ACC112 (cell line): ENCODE results near the gene MAFG.

Experiments
- H2AFZ ChIP-seq: fragments of 200-600 bp; sonication (generic); one replicate; pipeline ENCODE4 v1.6.0; 2017; ENCODE audit warnings: antibody characterized with exemption, low read length; ENCODE audit not compliant: unreplicated experiment
- H3K27ac ChIP-seq: fragments of 200-600 bp; sonication (generic); 2 replicates; pipeline ENCODE4 v1.5.1; 2014; ENCODE audit warnings: low read depth, mild to moderate bottlenecking, antibody characterized with exemption, low read length, moderate library complexity
- H3K27me3 ChIP-seq: fragments of 200-600 bp; sonication (generic); 2 replicates; pipeline ENCODE4 v1.6.1; 2014; ENCODE audit warnings: mild to moderate bottlenecking, antibody characterized with exemption, low read length, moderate library complexity, mixed read lengths; ENCODE audit not compliant: insufficient read depth
- H3K36me3 ChIP-seq: fragments of 200-600 bp; sonication (generic); 2 replicates; pipeline ENCODE4 v1.6.1; 2016; ENCODE audit warnings: mild to moderate bottlenecking, antibody characterized with exemption, low read length, moderate library complexity, mixed read lengths; ENCODE audit not compliant: insufficient read depth
- H3K4me1 ChIP-seq: fragments of 200-600 bp; sonication (generic); one replicate; pipeline ENCODE4 v1.6.1; 2016; ENCODE audit warnings: low read length, mixed read lengths; ENCODE audit not compliant: insufficient read depth, unreplicated experiment, control insufficient read depth
- H3K4me3 ChIP-seq: fragments of 200-600 bp; sonication (generic); 2 replicates; pipeline ENCODE4 v1.5.1; 2014; ENCODE audit warnings: mild to moderate bottlenecking, low read depth, low read length
- H3K79me2 ChIP-seq: fragments of 200-600 bp; sonication (generic); one replicate; pipeline ENCODE4 v1.6.0; 2016; ENCODE audit warnings: low read length; ENCODE audit not compliant: control insufficient read depth, unreplicated experiment, insufficient read depth

MAFG gene

DNA sequence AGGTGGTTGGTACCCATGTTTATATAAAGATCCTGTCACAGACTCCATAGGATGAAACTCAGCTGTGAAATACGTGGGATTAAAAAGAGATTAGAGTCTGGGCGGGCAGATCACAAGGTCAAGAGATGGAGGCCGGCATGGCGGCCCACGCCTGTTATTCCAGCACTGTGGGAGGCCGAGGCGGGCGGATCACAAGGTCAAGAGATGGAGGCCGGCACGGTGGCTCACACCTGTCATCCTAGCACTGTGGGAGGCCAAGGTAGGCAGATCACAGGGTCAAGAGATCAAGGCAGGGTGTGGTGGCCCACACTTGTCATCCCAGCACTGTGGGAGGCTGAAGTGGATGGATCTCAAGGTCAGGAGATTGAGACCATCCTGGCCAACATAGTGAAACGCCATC is 32.1 kb downstream of the MAFG start:
- peaks cover 26% of the 10 kb centered on the region for H3K4me1 ChIP-seq
- H3K4me3 ChIP-seq, result no peak overlapping the region
- no peak overlapping the region for H2AFZ ChIP-seq
- peaks cover 22% of the 10 kb centered on the region for H3K79me2 ChIP-seq
- peaks cover 9% of the 10 kb centered on the region; the same call in 1 of the 2 replicates for H3K36me3 ChIP-seq
- H3K27ac ChIP-seq, result no peak overlapping the region
- H3K27me3 ChIP-seq, result no peaks in the 10 kb centered on the region

- Histone ChIP-seq H3K27ac (peak overlapping the region; percentile 78), H3K4me1 (peaks cover 18% of the 10 kb centered on the region), H3K36me3 (peaks cover 31% of the 10 kb centered on the region; the same call in 1 of the 2 replicates), H3K79me2 (peaks cover 52% of the 10 kb centered on the region), H3K27me3 (no peaks in the 10 kb centered on the region), H2AFZ (no peak overlapping the region), H3K4me3 (peak overlapping the region; percentile 99)
These were observed 36.3 kb downstream of the MAFG start for GRCh38 chr17:81891303-81891552.

GRCh38 chr17:81890447-81891302 is 36.9 kb downstream of the MAFG start:
- H3K4me1 ChIP-seq, result peaks cover 22% of the 10 kb centered on the region
- H3K36me3 ChIP-seq, result peaks cover 31% of the 10 kb centered on the region; the same call in 1 of the 2 replicates
- H3K4me3 ChIP-seq, result peak overlapping the region; percentile 99
- no peaks in the 10 kb centered on the region for H3K27me3 ChIP-seq
- H2AFZ ChIP-seq, result peak overlapping the region; percentile 32
- peak overlapping the region; percentile 78 for H3K27ac ChIP-seq
- peaks cover 54% of the 10 kb centered on the region for H3K79me2 ChIP-seq

GRCh38 chr17:81889602-81890001 is 37.9 kb downstream of the MAFG start:
- Histone ChIP-seq H3K4me3 (peak overlapping the region; percentile 99), H3K36me3 (peaks cover 25% of the 10 kb centered on the region; the same call in 1 of the 2 replicates), H3K79me2 (peaks cover 58% of the 10 kb centered on the region), H3K27ac (peak overlapping the region; percentile 78; the same call in 1 of the 2 replicates), H2AFZ (no peak overlapping the region), H3K27me3 (no peaks in the 10 kb centered on the region), H3K4me1 (peaks cover 29% of the 10 kb centered on the region)

- Histone ChIP-seq H3K79me2 (peaks cover 54% of the 10 kb centered on the region), H3K4me1 (peaks cover 34% of the 10 kb centered on the region), H3K36me3 (peaks cover 22% of the 10 kb centered on the region; the same call in 1 of the 2 replicates), H2AFZ (no peak overlapping the region), H3K27ac (no peak overlapping the region), H3K27me3 (no peaks in the 10 kb centered on the region), H3K4me3 (peak overlapping the region; percentile 99; the same call in 1 of the 2 replicates)
These were observed 38.4 kb downstream of the MAFG start for GRCh38 chr17:81888988-81889595.

DNA sequence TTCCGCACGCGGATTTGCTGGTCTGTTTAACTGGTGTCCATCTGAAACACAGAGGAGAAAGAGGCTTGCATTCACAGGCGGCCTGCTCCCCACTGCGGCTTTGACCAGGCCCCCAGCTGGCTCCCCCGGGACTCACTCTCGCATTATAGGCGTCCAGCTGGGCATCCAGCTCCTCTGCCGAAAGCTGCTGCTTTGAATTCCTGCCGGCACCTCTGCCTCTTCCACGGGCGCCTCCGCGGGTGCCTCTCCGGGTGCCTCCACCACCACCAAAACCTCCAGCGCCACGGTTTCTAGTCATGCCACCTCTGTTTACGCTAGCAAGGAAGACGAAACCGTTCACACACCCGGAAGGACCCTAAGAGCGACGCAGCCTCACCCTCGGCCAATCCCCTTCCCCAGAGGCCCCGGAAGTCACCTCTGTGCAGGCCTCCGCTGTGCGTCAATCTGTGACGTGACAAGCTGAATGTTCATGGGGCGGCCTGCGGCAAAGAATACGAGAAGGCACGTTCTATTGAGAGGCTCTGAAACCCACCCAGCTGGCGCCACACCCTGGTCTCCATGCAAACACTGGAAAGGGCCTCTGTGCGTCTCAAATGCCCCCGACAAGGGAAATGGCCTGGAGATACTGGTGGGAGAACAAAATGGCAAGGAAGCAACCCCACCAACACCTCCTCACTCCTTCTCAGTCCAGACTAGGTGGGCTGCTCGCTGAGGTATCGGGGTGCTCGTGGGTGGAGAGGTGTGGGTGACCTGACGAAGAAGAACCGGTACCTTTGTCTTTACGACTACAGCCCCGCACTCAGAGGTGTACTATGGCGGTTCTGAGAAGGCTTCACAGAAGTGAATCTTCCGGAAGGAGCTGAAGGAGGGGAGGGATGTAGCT is 39.2 kb downstream of the MAFG start:
- Histone ChIP-seq H3K4me3 (no peak overlapping the region), H3K79me2 (peaks cover 54% of the 10 kb centered on the region), H3K36me3 (peaks cover 22% of the 10 kb centered on the region; the same call in 1 of the 2 replicates), H3K27ac (no peak overlapping the region), H2AFZ (no peak overlapping the region), H3K27me3 (no peaks in the 10 kb centered on the region), H3K4me1 (peaks cover 34% of the 10 kb centered on the region)

DNA sequence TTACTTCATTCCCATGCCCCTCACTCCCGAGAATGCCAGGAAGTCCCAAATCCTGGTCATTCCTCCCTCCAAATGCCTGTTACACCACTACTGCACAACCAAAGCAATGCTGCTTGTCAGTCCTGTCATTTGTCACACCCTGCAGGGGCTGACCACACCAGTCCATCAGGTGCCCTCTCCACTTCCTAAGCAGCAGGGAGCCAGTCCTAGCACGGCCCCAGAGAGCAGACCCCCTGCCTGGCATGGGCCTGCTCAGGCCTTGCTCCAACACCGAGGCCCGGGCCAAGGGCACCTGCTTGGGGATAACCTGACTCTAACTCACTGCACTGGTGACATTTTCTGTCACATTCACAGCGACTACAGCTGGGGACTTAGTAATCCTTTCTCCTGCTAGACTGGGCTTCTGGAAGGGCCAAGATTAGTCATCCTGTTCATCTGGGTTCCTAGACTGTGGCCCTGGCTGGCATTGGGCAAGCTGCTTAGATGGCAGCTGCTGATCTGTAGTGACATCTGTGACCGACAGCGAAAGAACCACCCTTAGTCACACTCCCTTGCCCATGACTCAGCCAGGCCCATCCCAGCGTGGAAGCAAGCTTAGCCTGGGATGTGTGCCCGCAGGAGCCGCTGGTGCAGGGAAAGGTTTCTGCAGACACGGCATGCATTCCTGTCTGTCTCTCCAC is 41.5 kb downstream of the MAFG start:
- Histone ChIP-seq H3K36me3 (peaks cover 22% of the 10 kb centered on the region; the same call in 1 of the 2 replicates), H3K79me2 (peaks cover 47% of the 10 kb centered on the region), H3K27ac (no peak overlapping the region; the same call in 1 of the 2 replicates), H2AFZ (no peak overlapping the region), H3K4me1 (peaks cover 30% of the 10 kb centered on the region), H3K4me3 (no peak overlapping the region), H3K27me3 (no peaks in the 10 kb centered on the region)

- peaks cover 29% of the 10 kb centered on the region for H3K4me1 ChIP-seq
- H3K4me3 ChIP-seq, result no peak overlapping the region
- H3K27ac ChIP-seq, result no peak overlapping the region; the same call in 1 of the 2 replicates
- peaks cover 41% of the 10 kb centered on the region for H3K79me2 ChIP-seq
- H2AFZ ChIP-seq, result no peak overlapping the region
- no peaks in the 10 kb centered on the region for H3K27me3 ChIP-seq
- peaks cover 22% of the 10 kb centered on the region; the same call in 1 of the 2 replicates for H3K36me3 ChIP-seq
These were observed 42.1 kb downstream of the MAFG start for GRCh38 chr17:81885454-81885853.

DNA sequence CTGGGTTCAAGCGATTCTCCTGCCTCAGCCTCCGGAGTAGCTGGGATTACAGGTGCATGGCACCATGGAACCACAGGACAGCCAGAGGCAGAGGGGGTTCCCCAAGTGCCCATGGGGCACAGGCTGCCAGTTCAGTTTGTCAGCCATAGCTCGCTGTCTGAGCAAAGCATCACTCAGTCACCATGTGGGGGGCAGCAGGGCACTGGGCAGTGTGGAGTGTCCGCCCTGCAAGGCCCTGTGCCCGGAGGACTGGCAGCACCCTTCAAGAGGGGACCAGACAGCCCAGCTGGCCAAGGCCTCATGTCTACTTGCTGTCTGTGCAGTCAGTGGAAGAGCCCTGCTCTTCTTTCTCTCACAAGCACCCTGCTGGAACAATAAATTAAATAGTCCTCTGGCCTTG is 42.6 kb downstream of the MAFG start:
- peaks cover 21% of the 10 kb centered on the region; the same call in 1 of the 2 replicates for H3K36me3 ChIP-seq
- H3K27ac ChIP-seq, result no peak overlapping the region; the same call in 1 of the 2 replicates
- peaks cover 37% of the 10 kb centered on the region for H3K79me2 ChIP-seq
- peaks cover 24% of the 10 kb centered on the region for H3K4me1 ChIP-seq
- H2AFZ ChIP-seq, result no peak overlapping the region
- no peak overlapping the region for H3K4me3 ChIP-seq
- H3K27me3 ChIP-seq, result no peaks in the 10 kb centered on the region

DNA sequence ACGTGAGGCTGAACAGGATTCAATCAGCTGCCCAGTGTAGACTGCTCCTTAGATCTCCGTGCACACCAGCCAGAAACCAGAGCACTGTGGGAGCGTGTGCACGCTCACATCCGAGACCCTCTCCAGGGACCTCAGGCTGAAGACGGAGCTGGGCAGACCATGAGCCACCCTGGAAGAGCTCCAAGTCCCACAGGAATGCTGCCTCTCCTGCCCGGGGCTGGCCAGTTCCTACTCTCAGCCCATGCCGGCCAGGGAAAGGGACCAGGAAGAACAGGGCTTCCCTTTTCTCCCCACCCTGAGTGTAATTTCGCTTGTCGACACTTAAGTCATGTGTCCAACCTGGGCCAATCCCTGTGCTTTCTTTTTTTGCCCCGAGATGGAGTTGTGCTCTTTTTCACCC is 43.0 kb downstream of the MAFG start:
- H3K27ac ChIP-seq, result no peak overlapping the region
- no peak overlapping the region for H2AFZ ChIP-seq
- peaks cover 32% of the 10 kb centered on the region for H3K79me2 ChIP-seq
- peaks cover 20% of the 10 kb centered on the region for H3K4me1 ChIP-seq
- peaks cover 18% of the 10 kb centered on the region for H3K36me3 ChIP-seq
- H3K27me3 ChIP-seq, result no peaks in the 10 kb centered on the region
- no peak overlapping the region for H3K4me3 ChIP-seq
